GM12878 (cell line): ENCODE results near the gene CEP126. TPM values are rescaled to one million over a fixed set of nuclear protein-coding genes. Genes with fewer than 3 reads are reported as not detected.

ENCODE experiments used
- ATAC-seq: fragments of 200-7000 bp; cut with Tn5 transposase; 3 replicates; pipeline ENCODE4 v1.9.1; 2020; ENCODE audit warnings: mild to moderate bottlenecking, moderate library complexity
- BruUV-seq: library from RNA; stranded (reverse); fragments of 400-500 nt; replicated peaks from 2 replicates; lab custom pipeline; 2021; lab: Mats Ljungman, UMichigan
- CTCF ChIA-PET: fragments of 300-600 bp; sonication (Branson Sonifier 250); formaldehyde crosslinking; extraction: SDS; loops from one replicate; lab custom pipeline; 2021; ENCODE audit warnings: inconsistent platforms; lab: Yijun Ruan, JAX
- POLR2A ChIA-PET: fragments of 350-600 bp; formaldehyde crosslinking; extraction: SDS; loops from one replicate; lab custom pipeline; 2021; ENCODE audit warnings: inconsistent platforms; lab: Charles Lee
- RAD21 ChIA-PET: fragments of 300-600 bp; sonication (Branson Sonifier 250); formaldehyde crosslinking; loops from one replicate; lab custom pipeline; 2023; ENCODE audit warnings: antibody characterized with exemption; ENCODE audit not compliant: unreplicated experiment; lab: Charles Lee
- SMC1A ChIA-PET: fragments of 300-600 bp; sonication (Branson Sonifier 250); formaldehyde crosslinking; loops from one replicate; lab custom pipeline; 2023; ENCODE audit not compliant: unreplicated experiment, uncharacterized antibody; lab: Charles Lee
- DNase-seq: peaks from one replicate; pipeline ENCODE4 v3.0.0-alpha.2; 2011; ENCODE audit warnings: low read depth, low spot score
- FAIRE-seq: peaks from 3 replicates; lab custom pipeline; 2011; peaks lifted over from hg19 to GRCh38; lab: Jason Lieb, UNC
- H2AFZ ChIP-seq: 2 replicates; pipeline ENCODE4 v1.6.0; 2011; ENCODE audit warnings: low read depth, low read length, control low read depth; ENCODE audit not compliant: control insufficient read depth
- H3K27ac ChIP-seq: 2 replicates; pipeline ENCODE4 v1.5.1; 2011; ENCODE audit warnings: control low read depth; ENCODE audit not compliant: control insufficient read depth, insufficient read depth
- H3K27me3 ChIP-seq, 2 experiments: replicated peaks in 1 of 2; 2 replicates each; pipeline versions ENCODE4 v1.6.0 to v1.6.1; 2011; ENCODE audit warnings: low read length in 1 of 2; ENCODE audit not compliant: control insufficient read depth in 2 of 2, insufficient read depth in 2 of 2
- H3K36me3 ChIP-seq, 2 experiments: 2 replicates each; pipeline ENCODE4 v1.5.1; 2011; ENCODE audit warnings: low read length in 1 of 2; ENCODE audit not compliant: control insufficient read depth in 2 of 2, insufficient read depth in 2 of 2
- H3K4me1 ChIP-seq: 2 replicates; pipeline ENCODE4 v1.6.1; 2011; ENCODE audit warnings: mild to moderate bottlenecking, low read length, moderate library complexity, mixed read lengths; ENCODE audit not compliant: control insufficient read depth, insufficient read depth
- H3K4me2 ChIP-seq: 2 replicates; pipeline ENCODE4 v1.6.0; 2011; ENCODE audit warnings: control low read depth; ENCODE audit not compliant: control insufficient read depth, insufficient read depth
- H3K4me3 ChIP-seq: fragments of 200-600 bp; sonication (generic); 2 replicates; pipeline ENCODE4 v1.5.1; 2016
- H3K79me2 ChIP-seq: 2 replicates; pipeline ENCODE4 v1.6.0; 2011; ENCODE audit warnings: low read length; ENCODE audit not compliant: control insufficient read depth, insufficient read depth
- H3K9ac ChIP-seq: 2 replicates; pipeline ENCODE4 v1.8.0; 2011; ENCODE audit warnings: low read length, control low read depth, mixed read lengths; ENCODE audit not compliant: control insufficient read depth, insufficient read depth
- H3K9me3 ChIP-seq: replicated peaks from 3 replicates; pipeline ENCODE4 v1.5.1; 2011; ENCODE audit warnings: mild to moderate bottlenecking, low read length; ENCODE audit not compliant: control insufficient read depth, insufficient read depth
- H4K20me1 ChIP-seq: 2 replicates; pipeline ENCODE4 v1.6.0; 2011; ENCODE audit not compliant: control insufficient read depth, insufficient read depth
- EZH2 ChIP-seq: IDR thresholded peaks from 2 replicates; pipeline ENCODE4 v1.6.1; 2012; ENCODE audit warnings: low read depth, mild to moderate bottlenecking, control low read depth, inconsistent platforms, low read length, borderline replicate concordance; ENCODE audit not compliant: control insufficient read depth
- FOS ChIP-seq: IDR thresholded peaks from 3 replicates; pipeline ENCODE4 v1.6.1; 2011; ENCODE audit warnings: borderline replicate concordance; ENCODE audit not compliant: insufficient read length; ENCODE audit errors: extremely low read depth
- IKZF1 ChIP-seq: fragments of 450-650 bp; conservative IDR thresholded peaks from 2 replicates; pipeline ENCODE4 v1.6.1; 2017; ENCODE audit warnings: antibody characterized with exemption, mild to moderate bottlenecking
- IKZF2 ChIP-seq, 2 experiments: fragments of 450-650 bp; IDR thresholded peaks; 2 replicates each; pipeline ENCODE4 v1.6.1; 2017; ENCODE audit warnings: mild to moderate bottlenecking in 2 of 2, moderate library complexity in 2 of 2
- MEF2A ChIP-seq: IDR thresholded peaks from 2 replicates; pipeline ENCODE4 v1.6.1; 2011; ENCODE audit warnings: low read depth, mild to moderate bottlenecking, low read length, moderate library complexity; ENCODE audit not compliant: insufficient read depth
- NFXL1 ChIP-seq: fragments of 450-650 bp; IDR thresholded peaks from 2 replicates; pipeline ENCODE4 v1.6.1; 2017; ENCODE audit warnings: antibody characterized with exemption, mild to moderate bottlenecking, borderline replicate concordance
- RAD21 ChIP-seq: IDR thresholded peaks from 2 replicates; pipeline ENCODE4 v1.6.1; 2011; ENCODE audit warnings: mild to moderate bottlenecking, low read depth, low read length, moderate library complexity; ENCODE audit not compliant: insufficient read depth
- SMC3 ChIP-seq: IDR thresholded peaks from 2 replicates; pipeline ENCODE4 v1.6.1; 2011; ENCODE audit warnings: low read length, improper control_type of control experiment, borderline replicate concordance
- SPI1 ChIP-seq: IDR thresholded peaks from 2 replicates; pipeline ENCODE4 v1.6.1; 2011; ENCODE audit warnings: low read depth, mild to moderate bottlenecking, low read length, moderate library complexity, borderline replicate concordance; ENCODE audit not compliant: insufficient read depth
- YBX1 ChIP-seq: fragments of 450-650 bp; IDR thresholded peaks from 2 replicates; pipeline ENCODE4 v1.6.1; 2016; ENCODE audit warnings: antibody characterized with exemption
- WGBS: methylation state at CpG from one replicate; pipeline ENCODE4 v1.1.6; 2016; ENCODE audit warnings: low lambda C conversion rate; ENCODE audit not compliant: insufficient replicate concordance, insufficient coverage; ENCODE audit errors: missing lambda C conversion rate; 5-methylcytosine and 5-hydroxymethylcytosine counted together
- in situ Hi-C: fragments of 300-500 bp; cut with MboI; formaldehyde crosslinking; loops from 9 replicates; pipeline ENCODE4 v1.14.3; 2018; ENCODE audit warnings: mixed read lengths
- intact Hi-C: fragments of 100-400 bp; cut with micrococcal nuclease; formaldehyde crosslinking; loops from one replicate; pipeline ENCODE4 v1.14.2; 2022; ENCODE audit not compliant: unreplicated experiment
- polyA plus RNA-seq, 11 experiments: library from polyadenylated mRNA; depleted of rRNA in 4 of 11; unstranded in 6 of 11; stranded (reverse) in 5 of 11; fragments of >200 nt; fragmentation: Nextera tagmentation in 4 of 11; fragmentation: Illumina TruSeq in 1 of 11; extraction: Ambion mirVana in 4 of 11; extraction: Trizol in 1 of 11; gene quantifications; 1 replicate in 1 of 11; 2 replicates in 10 of 11; pipeline versions ENCODE4 v1.2.1 to v1.2.3, GENCODE V29; 2011 to 2016; ENCODE audit warnings: inconsistent platforms in 2 of 11, missing spikeins in 2 of 11, low read depth in 1 of 11
- total RNA-seq, 4 experiments: library from RNA; depleted of rRNA in 3 of 4; stranded (reverse); fragments of >200 nt in 3 of 4; fragmentation: Illumina TruSeq in 1 of 4; extraction: Trizol in 1 of 4; gene quantifications; 2 replicates each; pipeline versions ENCODE4 v1.2.1 to v1.2.3, GENCODE V29; 2013 to 2021
- TF ChIP-seq, protein P1 (sequence below): IDR thresholded peaks from 2 replicates; pipeline ENCODE4 v1.6.1; 2011; ENCODE audit warnings: borderline replicate concordance, low read depth, mild to moderate bottlenecking, moderate library complexity, mixed read lengths, low read length; ENCODE audit not compliant: insufficient read depth; ENCODE audit errors: extremely low read length
- TF ChIP-seq, protein P2 (sequence below): fragments of 450-650 bp; IDR thresholded peaks from 2 replicates; pipeline ENCODE4 v1.6.1; 2018; ENCODE audit warnings: borderline replicate concordance, mild to moderate bottlenecking; ENCODE audit not compliant: partially characterized antibody

The CEP126 gene
- total and polyA plus RNA-seq, 10 of the 15 experiments (the other 5 are each of a cell fraction or from before 2014, with no cell fraction given), result 0.01 TPM; not detected in 8

DNA sequence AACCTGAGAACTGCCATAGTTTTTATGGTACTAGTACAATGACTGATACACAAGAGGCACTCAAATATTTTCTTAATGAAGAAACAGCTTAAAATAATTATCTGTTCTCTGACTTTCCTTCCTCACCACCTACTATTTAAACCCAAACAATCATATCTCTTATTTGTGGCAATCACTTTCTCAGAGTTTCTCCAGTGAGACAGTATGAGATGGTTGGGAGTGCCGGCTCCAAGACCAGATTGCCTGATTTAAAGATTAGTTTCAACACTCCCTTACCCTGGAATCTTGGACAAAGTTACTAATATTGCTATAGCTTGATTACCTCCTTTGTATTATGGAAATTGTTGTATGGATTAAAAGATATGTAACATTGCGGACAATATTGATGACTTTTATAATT, 5.7 kb upstream of the CEP126 start:
- FAIRE-seq (no peak), DNase-seq (no peak), ATAC-seq (no peak)
- in situ Hi-C loops (no loop called here), intact Hi-C loops (no loop called here)
- Histone ChIP-seq H3K27me3 (no peaks in the 10 kb centered on the region), H3K9ac (no peak overlapping the region), H3K27ac (no peak overlapping the region), H3K4me3 (no peak overlapping the region), H3K4me1 (no peaks in the 10 kb centered on the region), H4K20me1 (no peaks in the 10 kb centered on the region), H3K79me2 (no peaks in the 10 kb centered on the region), H2AFZ (no peak overlapping the region), H3K4me2 (no peak overlapping the region), H3K9me3 (no peaks in the 10 kb centered on the region), H3K36me3 (no peaks in the 10 kb centered on the region)
- SMC1A ChIA-PET, result no interaction called here
- POLR2A ChIA-PET, result no interaction called here
- CTCF ChIA-PET, result no interaction called here
- RAD21 ChIA-PET, result no interaction called here
- WGBS, result 66% methylated on average over 2 of the region's 2 CpGs
- no peak for TF ChIP-seq NFXL1
- TF ChIP-seq, protein P1, sequence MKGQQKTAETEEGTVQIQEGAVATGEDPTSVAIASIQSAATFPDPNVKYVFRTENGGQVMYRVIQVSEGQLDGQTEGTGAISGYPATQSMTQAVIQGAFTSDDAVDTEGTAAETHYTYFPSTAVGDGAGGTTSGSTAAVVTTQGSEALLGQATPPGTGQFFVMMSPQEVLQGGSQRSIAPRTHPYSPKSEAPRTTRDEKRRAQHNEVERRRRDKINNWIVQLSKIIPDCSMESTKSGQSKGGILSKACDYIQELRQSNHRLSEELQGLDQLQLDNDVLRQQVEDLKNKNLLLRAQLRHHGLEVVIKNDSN, result no peak
- TF ChIP-seq IKZF1, result no peak
- TF ChIP-seq EZH2, result no peak
- no peak for TF ChIP-seq FOS
- TF ChIP-seq, protein P2, sequence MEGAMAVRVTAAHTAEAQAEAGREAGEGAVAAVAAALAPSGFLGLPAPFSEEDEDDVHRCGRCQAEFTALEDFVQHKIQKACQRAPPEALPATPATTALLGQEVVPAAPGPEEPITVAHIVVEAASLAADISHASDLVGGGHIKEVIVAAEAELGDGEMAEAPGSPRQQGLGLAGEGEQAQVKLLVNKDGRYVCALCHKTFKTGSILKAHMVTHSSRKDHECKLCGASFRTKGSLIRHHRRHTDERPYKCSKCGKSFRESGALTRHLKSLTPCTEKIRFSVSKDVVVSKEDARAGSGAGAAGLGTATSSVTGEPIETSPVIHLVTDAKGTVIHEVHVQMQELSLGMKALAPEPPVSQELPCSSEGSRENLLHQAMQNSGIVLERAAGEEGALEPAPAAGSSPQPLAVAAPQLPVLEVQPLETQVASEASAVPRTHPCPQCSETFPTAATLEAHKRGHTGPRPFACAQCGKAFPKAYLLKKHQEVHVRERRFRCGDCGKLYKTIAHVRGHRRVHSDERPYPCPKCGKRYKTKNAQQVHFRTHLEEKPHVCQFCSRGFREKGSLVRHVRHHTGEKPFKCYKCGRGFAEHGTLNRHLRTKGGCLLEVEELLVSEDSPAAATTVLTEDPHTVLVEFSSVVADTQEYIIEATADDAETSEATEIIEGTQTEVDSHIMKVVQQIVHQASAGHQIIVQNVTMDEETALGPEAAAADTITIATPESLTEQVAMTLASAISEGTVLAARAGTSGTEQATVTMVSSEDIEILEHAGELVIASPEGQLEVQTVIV, result no peak
- no peak for TF ChIP-seq MEF2A
- TF ChIP-seq YBX1, result no peak
- TF ChIP-seq SMC3, result no peak
- no peak for TF ChIP-seq SPI1
- TF ChIP-seq RAD21, result no peak
- TF ChIP-seq IKZF2 (IDR thresholded peaks at IDR 0.05), result no peak
- BruUV-seq, result no TSS peak
